Fibroblast of skin of left quadriceps (primary cell): Measurements from ENCODE around the gene PTPN21.

Experiments
- DNase-seq, 2 experiments: peaks; one replicate each; pipeline ENCODE4 v3.0.0-alpha.2; 2013; ENCODE audit warnings: low read depth in 2 of 2

The PTPN21 gene

DNA sequence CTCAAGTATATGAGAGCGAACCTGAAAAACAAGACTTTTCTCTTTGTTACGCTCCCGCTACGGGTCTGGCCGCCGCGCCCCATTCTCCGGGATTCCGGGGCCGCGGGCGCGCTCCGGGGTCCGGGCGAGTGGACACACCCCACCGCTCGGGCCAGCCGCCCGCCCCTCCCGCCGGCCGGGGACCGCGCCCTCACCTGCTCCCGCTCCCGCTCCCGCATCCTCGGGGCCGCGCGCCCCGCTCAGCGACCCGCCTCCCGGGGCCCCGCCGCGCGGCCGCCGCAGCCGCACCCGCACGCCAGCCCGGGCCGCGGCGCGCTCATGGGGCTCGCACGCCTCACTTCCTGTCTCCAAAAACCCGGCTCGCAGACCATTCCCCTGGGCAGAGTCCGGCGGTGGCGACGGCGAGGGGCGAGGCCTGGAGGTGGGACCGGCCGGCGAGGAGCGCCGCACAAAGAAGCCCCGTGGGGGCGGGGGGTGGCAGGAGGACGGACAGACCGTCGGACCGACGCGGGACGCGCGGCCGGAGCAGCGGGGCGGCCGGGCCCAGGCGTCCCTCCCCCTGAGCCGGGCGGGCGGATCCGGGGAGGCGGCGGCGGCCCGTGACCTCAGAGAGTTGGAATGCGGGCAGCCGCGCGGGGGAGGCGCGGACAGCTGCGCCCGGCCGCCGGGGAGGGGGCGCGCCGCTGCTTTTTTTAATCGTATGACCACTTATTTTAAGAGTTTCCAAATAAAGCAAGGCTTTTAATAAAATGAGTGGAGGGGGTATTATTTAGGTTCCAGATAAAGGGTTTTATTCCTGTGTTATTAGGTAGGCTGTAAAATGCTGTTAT lies at the start of gene PTPN21:
PTPN21 (minus strand) TSS at position 551 of the 830 bp plus-strand sequence. CDS start 4,590 bp downstream, outside the sequence.
- peak in 1 of 2 experiments; percentile 31 for DNase-seq

DNA sequence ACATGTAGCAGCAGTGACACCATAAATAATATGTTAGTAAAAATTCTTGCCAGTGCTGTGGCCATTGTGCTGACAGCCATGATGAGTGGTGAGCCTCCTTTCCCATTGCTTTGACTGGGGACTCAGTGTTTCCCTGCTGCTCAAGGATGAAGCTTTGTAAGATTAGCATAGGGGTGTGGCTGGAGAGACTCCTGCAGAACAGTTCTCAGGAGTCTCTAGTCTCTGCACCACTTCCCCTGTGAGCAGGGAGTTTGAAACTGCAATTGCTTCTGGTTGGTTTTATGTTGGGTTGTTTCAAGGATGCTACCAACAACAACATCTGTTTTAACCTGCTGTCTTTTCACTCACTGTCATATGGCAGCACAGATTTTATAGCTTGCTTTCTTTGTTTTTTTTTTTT lies 49.4 kb upstream of the PTPN21 start:
- no peak for DNase-seq

DNA sequence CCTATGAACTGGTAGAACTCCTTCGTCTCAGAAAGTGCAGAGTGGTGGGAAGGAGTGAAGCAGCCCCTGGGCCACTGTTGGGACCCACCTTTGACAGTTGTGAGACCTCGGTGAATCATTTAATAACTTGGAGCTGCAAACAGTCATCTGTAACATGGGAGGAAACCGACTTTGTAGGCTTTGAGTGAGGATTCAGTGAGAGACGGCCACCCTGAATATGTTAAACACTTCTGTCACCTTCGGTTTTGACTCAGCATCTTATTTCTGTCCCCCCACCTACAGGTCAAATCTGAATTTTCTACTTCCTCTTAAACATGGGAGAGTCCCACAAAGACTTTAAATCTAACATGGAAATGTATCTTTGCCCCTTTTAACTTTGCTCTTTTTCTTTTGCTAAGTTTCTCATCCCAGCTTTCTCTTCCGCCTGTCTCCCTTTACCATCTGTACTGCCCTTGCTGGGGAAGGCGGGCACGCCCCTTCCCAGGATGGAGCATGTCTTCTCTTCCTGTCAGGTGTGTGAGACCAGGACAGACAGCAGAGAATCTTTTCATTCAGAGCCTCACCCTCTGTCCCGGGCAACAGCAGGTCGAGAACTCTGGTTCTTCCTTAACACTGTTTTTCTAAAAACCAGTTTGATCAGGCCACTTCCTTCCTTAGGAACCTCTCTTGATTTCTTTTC lies 45.1 kb upstream of the PTPN21 start:
- DNase-seq, result no peak

DNA sequence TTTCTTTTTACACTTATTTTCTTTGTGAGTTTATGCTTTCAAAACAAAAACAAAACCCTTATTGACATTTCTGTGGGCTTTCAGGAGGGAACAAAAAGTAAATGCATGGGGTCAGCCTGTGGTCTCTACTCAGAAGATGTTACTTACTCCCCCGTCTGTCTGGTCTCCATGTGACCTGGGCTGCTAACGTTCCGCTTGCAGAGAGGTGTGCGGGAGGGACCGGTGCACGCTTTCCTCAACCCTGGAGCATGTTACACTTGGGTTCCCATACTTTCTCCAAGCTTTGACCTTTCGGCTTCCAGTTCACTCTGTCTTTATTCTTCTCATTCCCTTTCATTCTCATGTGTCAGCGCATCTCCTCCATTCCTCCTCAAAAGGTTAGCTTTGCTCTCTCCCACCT lies 44.5 kb upstream of the PTPN21 start:
- no peak for DNase-seq

DNA sequence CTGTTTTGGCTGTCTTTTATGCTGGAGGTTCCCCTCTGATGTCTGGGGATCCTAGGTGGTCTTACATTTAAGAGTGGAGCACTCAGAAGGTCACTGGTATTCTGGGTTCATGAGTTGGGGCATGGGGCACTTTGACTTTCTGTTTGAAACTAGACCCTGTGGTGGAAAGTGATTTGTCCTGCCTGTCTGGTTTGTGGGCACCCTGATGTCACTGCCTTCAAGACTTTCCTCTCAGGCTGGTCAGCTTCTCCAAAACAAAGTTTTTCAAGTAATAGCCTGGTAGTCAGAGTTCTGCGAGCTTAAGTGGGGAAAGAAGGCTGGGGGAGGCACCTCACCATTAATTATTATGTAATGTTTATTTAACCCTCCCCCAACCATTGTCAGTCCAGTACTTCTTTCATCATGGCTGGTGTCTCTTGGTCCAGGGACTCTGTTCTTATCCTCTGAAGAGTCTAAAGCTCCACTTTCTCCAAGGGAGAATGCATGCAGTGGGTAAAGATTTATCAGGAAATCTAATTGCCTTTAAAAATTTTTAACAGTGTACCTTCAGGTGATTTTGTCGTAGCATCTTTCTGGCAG lies 43.4 kb upstream of the PTPN21 start:
- no peak for DNase-seq

DNA sequence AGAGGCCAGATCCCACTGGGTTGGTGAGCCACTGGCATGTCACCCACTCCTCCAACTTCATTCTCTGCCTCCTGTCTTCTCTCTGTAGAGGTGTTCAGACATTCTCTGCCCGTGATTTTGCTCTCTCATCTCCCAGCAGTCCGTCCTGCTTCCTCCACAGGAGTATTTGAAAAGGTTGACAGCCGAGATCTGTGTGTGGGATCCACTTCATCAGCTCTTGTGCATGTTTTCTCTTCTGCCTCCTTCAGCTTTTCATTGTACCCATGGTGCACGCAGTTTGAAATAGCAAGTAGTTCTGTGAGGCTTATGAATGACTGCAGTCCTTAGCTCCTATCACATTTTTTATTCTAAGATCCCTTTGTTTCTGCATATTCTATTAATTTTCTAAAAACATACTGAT lies 42.8 kb upstream of the PTPN21 start:
- DNase-seq, result no peak

DNA sequence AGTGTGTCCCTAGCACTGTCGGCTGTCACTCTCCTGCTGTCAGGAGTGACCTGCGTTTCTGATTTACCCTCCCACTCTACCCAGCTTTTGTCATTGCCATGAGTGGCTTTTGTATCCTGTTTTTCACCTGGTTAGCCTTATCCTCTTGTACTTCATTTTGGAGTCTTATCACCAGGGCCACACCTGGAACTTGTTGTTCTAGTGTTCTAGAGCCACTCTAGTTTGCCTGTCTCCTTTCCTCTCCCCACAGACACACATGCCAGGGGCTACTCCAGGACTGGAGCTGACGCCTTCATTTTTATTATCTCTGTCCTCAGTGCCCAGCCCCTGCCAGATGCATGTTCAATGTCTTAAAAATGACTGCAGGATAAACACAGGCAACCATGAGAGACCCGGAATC lies 42.2 kb upstream of the PTPN21 start:
- no peak for DNase-seq

DNA sequence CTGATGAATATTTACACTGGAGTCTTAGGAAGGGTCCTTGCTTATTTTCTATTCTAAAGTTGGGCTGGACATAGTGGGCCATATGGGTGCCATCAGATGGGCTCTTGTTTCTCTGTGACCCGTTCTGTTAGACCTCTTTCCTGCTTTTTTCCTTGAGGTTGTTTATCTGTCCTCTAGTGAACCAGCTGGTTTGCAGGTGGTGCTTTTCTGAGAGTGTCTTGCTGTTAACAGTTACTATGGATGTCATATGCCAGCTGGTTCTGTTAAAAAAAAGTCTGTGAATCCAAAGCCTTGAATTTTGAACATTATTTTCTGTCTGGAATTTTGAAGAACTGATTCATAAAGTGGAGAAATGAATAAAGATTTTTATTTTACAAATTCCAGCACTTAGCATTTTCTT lies 37.2 kb upstream of the PTPN21 start:
- DNase-seq, result no peak

DNA sequence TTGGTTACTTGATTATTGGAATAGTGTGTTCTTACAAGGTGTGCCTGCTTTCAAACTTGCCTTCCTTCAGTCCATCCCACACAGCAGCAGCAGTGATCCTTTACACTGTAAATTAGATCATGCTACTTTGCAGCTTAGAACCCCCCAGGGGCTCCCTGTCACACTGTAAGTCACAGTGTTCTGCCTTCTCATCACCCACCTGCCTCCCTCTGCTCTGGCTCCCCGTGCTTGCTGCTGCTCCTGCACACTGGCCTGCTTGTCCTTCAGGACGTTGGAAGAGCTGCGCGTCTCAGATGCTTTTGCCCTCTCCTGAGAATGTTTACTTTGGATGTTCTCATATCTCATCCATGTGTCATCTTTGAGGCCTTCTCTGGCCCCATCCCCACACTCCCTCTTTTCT lies 35.4 kb upstream of the PTPN21 start:
- no peak for DNase-seq

DNA sequence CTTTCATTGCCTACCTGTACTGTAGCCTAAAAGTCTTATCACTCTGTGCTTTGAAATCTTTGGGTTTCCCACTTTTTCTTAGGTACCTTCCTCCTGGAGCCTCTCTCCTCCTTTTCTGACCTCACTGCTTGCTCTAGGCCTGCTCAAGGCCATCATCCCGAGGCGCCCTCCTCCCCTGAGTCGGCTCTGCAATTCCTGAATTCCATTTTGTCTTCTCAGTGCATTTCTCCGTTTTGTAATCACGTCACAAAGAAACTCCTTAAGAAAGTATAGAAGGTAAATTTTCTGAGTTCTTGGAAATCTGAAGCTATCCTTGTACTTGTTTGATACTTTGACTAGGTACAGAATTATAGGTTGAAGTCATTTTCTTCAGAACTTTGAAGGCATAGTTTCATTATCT lies 33.3 kb upstream of the PTPN21 start:
- DNase-seq, result no peak

DNA sequence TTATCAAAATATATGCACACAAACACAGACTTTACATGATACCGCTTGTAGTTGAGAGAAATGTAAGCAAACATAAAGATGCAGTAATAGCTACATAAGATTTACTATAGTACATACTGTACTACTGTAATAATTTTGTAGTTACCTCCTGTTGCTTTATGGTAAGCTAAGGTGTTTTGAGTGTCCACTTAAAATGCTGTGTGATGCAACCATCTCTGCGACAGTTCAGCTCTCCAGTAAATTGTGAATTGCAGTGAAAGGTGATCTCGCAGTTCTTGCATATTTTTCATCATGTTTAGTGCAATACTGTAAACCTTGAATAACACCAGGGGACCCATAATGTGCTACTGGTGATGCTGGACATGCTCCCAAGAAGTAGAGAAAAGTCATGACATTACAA lies 29.6 kb upstream of the PTPN21 start:
- no peak for DNase-seq

DNA sequence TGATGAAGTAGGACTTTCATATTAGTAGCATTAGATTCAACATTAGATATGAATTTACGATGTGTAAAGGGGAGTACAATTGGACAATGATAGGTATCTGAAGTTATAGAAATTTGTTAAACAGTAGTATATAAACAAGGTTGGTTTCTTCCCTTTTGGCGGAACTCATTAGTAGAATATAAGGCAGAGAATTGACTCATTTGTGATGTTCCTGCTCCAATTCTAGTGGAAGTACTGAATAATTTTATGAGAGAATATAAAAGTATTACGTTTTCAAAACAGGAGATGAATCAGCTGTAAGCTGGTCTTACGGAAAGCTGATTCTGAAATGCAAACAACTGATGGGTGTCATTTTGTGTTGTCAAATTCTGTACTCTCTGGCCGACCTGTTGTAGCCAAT lies 21.4 kb upstream of the PTPN21 start:
- no peak for DNase-seq

DNA sequence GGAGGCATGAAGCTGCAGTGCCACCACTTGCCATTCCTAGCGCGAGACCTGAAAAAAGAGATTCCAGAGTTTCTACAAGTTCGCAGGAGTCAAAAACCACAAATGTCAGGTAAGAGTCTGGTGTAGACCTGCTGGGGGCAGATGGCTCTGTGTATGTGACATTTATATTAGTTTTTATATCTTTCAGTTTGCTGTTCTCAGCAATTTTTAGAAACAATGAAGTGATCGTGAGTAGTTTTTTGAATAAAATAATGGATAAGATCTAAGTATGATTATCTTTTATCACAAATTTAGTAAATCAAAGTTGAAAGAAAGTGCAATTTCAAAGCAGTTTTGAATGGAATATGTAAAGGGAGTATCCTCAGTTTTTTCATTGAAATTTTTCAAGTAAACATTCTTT lies 17.3 kb upstream of the PTPN21 start:
- no peak for DNase-seq

DNA sequence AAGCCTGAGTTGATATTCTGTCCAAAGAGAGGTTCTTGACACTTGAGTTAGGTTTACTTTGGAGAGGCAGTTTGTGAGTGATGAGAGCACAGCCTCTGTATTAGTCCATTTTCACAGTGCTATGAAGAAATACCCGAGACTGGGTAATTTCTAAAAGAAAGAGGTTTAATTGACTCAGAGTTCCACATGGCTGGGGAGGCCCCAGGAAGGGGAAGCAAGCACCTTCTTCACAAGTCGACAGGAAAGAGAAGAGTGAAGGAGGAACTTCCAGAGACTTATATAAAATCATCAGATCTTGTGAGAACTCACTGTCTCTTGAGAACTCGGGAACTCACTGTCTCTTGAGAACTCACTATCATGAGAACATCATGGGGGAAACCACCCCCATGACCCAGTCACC lies 13.4 kb upstream of the PTPN21 start:
- no peak for DNase-seq

DNA sequence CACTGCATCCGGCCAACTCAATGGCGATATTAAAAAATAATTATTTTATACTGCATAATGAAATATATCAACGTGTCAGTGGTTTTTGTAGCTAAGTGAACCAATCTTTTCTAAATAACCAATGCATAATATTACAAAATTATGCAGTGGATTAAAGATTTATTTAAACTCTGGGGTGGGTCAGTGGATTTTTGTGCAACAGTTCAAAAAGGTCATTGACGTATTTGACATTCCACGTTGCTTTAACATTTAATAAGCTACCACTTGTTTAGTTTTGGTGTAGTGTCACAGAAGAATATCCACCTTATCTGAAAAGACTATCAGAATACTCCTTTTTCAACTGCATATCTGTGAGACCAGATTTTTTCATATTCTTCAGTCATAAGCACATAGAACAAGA lies 10.6 kb upstream of the PTPN21 start:
- no peak for DNase-seq

DNA sequence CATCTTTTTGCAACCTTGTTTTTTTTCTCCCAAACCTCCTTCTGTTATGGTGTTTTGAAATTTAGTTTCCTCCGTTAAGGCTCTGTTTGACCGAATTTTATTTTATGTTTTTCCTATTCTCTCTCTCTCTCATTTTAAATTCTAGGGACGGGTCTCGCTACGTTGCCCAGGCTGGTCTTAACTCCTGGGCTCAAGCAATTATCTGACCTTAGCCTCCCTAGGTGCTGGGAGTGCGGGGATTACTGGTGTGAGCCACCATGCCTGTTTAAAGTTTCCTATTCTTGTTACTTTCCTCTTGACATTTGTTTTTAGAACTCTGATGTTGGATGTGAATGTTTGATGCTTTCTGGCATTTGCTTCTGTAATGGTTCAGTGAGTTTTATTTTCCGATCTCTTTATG lies 9.0 kb upstream of the PTPN21 start:
- no peak for DNase-seq

DNA sequence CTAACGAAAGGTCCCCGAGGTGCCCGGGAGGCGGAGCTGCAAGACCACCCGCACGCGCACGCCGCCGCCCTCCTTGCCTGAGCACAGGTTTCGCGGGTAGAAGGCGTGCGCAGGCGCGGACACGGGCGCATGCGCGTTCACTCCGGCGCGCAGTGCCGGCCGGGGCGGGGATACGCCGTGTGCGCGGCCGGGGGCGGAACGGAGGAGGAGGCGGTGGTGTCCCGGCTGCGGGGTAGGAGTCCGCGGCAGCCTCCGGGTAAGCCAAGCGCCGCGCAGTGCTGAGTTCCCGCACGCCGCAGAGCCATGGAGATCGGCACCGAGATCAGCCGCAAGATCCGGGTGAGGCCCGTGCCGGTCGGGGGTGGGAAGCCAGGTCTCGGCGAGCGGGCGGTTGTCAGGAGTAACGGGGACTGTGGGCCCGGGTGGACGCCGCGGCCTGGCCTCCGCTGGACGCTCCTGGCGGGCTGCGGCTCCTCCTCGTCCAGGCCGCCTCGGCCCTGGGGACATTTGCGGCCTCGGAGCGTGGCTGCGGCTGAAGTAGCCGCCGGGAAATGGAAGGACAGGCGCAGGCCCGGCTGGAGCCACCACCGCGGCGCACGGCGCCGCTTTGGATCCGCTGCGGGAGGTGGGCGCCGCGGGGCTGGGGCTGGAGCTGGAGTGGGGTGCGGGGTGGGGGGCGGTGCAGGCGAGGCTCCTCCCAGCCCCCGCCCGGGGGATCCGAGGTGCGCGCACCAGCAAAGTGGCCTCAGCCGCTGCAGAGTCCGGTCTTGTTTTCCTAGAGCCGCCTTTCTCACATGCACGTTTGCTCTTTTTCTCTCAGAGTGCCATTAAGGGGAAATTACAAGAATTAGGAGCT lies 8.3 kb upstream of the PTPN21 start, which contains the start of gene ZC3H14:
ZC3H14 (plus strand) TSS at position 207 of the 856 bp plus-strand sequence; CDS start at position 304, 97 bp downstream.
- peak; percentile 72 to 75 for DNase-seq

DNA sequence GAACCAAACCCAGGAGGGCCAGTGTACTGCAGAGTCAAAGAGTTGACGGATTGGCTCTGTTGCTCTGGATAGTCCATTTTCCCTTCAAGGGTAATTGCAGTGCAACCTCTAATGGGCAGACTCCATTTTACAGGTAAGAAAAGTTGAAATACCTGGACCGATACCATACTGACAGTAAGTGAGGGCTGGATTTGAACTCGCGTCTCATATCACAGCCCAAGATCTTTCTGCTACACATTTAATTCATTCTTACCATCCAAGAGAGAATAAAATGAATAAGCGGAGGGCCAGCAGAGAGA lies 7.7 kb upstream of the PTPN21 start:
- DNase-seq, result no peak

DNA sequence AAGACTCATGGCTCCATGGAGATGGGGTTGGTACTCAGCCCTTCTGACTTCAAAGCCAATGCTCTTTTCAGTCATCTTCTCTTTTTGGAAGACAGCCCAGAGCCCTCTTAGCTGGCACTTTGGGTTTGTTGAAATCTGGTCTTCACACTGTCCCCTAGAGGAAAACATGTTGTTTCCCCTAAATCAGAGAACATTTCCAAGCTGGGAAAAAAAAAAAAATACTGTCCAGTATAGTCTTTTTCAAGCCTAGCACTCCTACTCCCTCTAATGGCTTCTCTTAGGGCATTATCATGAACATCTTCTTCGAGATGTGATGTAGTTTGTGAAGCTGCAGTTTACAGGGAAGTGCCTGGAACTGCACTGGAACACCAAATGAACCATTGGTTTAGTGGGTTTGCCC lies 5.0 kb upstream of the PTPN21 start:
- peak; percentile 43 to 50 for DNase-seq

DNA sequence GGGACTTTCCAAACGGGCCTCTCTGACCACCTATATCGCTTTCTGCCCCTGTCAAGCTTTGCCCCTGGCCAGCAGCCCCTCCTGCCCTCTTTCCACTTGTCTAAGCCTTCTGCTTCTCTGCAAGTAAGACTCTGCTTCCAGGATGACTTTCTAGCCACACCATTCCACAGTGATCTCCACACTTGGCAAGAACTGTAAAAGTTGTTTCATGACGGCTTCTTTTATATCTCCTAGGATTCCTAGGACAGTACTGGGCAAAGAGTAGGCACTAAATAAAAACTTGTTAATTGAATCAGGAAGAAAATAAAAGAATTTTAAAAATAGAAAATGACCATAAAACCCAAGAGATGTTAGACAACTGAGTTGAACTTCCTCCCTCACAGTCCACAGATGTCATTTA lies 1.8 kb upstream of the PTPN21 start:
- DNase-seq, result no peak

DNA sequence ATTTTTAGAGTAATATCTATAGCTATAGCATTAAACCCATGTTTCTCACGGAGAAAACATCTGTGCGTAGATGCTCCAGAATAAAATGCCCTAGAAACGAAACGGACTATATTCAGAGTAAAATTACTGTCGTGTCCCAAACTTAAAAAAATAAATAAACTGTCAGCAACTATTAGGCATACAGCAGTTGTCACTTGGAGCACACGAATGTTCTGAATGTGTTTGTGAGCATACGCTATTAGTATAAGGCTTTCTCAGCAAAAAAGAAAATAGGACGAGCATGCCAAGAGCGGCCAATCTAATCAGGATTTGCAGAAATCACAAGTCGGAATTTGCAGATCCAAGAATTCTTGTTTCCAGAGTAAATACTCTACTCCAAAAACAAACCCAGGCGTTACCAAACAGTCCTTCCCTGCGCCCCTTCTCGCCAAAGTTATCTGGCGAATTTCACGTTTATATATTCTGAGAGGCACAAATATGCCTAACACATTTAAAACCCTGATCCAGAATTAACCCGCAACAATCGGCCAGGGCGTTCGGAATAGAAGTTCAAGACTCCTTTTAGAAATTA lies 836 bp downstream of the PTPN21 start:
- DNase-seq, result no peak

DNA sequence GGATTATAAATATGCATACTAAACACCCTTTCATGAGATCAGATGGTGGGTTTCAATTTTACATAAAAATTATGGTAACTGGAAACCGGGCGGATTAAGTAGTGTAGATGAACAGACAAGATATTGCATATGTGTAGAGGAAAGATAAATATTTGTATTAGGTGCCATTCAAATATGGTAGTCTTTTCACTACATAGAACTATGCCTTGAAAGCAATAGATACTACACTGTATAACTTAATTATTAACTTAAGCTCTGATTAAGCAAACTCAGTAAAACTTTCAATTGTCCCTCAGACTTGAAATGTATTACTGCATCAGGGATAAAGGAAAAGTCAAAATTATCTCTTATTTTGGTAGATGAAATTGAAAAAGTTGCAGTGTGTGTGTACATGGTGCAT lies 1.9 kb downstream of the PTPN21 start:
- DNase-seq, result no peak
